Breast epithelium (tissue), 3 donors: ENCODE results near the gene OR2V1.
"Not testable (repeated sequence)": the region's sequence is repeated elsewhere in the genome, so short reads cannot be mapped to it uniquely, and the experiment has no call there.

Experiments used
- CTCF ChIP-seq, 3 donors: fragments of 450-650 bp; IDR thresholded peaks; one replicate each; pipeline ENCODE4 v1.5.1; 2016 to 2017; ENCODE audit warnings: antibody characterized with exemption in 3 of 3, mild to moderate bottlenecking in 3 of 3, moderate library complexity in 3 of 3
- POLR2A ChIP-seq: fragments of 450-650 bp; IDR thresholded peaks from one replicate; pipeline ENCODE4 v1.6.1; 2016; ENCODE audit warnings: antibody characterized with exemption, mild to moderate bottlenecking, moderate library complexity
- POLR2AphosphoS5 ChIP-seq, 3 donors: sonication (generic); formaldehyde crosslinking; IDR thresholded peaks; one replicate each; pipeline ENCODE4 v1.6.1; 2017; ENCODE audit warnings: antibody characterized with exemption in 3 of 3

- TF ChIP-seq CTCF (IDR thresholded peaks at IDR 0.05); POLR2A; POLR2AphosphoS5 (IDR thresholded peaks at IDR 0.05): not testable (repeated sequence)
Measured at GRCh38 chr5:181095162-181095561, 35.8 kb downstream of the OR2V1 start.
